Activated naive CD4-positive, alpha-beta T cell treated with anti-CD3 and anti-CD28 coated beads, Interleukin-2, amount 50 U/mL, for 16 hours (primary cell): ENCODE measurements around the gene ARHGEF35.
"Not testable (repeated sequence)": the region's sequence is repeated elsewhere in the genome, so short reads cannot be mapped to it uniquely, and the experiment has no call there.

Experiments
- DNase-seq: peaks from one replicate; pipeline ENCODE4 v3.0.0-alpha.2; 2020

ARHGEF35 gene

DNA sequence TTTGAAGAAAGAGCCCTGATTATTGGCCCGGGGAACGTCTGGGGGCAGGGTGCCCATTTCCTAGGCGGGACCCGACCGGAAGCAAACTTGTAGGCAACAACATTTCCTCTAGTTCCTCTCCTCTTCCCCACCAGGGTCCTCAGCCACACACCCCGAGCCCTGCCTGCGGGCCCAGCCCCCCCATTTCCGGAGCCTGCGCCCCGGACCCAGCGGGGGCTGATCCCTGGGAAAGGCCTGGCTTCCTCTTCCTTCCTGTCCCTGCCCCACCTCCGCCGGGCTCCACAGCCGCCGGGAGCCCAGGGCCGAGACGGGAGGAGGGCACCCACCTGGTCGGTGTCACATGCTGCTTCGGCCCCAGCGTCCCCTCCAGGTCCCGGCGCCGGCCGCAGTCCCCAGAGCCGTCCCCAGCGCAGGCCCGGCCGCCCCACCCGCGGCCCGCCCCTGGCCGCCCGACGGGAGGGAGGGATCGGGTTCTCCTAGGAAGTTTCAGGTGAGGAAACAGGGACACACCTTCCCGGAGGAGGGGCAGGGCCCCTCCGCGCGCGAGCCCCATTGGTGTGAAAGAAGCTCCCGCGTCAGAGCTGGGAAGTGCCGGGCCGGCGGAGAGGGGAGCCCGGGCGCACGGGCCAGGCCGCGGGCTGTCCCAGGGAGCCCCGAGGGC lies at the start of gene ARHGEF35:
ARHGEF35 (minus strand) TSS at position 622 of the 661 bp plus-strand sequence. CDS start 7,450 bp downstream, outside the sequence.
- peak; percentile 10 for DNase-seq

- DNase-seq: not testable (repeated sequence)
Observed at GRCh38 chr7:144245372-144245771, 49.7 kb upstream of the ARHGEF35 start.

DNA sequence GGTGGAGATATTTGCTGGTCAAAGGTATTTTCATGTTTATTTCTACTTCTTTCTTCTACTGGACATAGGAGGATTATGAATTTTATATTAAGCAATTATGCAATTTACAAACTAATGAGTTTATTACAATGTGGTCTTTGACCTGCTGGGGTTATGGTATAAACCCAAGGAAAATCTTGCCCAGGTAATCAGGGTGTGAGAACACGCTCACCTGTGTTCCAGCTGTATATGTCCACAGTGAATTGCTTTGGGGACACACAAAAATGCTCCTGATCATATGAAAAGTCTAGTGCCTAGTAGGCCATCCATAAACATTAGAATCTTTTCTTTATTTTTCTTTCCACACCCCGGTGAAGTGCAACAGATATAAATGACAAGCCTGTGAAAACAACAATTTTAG lies 43.7 kb upstream of the ARHGEF35 start, which contains the start of gene OR2A42:
OR2A42 (minus strand) TSS at position 241 of the 400 bp plus-strand sequence. CDS start 6,762 bp downstream, outside the sequence.
- not testable (repeated sequence) for DNase-seq

DNA sequence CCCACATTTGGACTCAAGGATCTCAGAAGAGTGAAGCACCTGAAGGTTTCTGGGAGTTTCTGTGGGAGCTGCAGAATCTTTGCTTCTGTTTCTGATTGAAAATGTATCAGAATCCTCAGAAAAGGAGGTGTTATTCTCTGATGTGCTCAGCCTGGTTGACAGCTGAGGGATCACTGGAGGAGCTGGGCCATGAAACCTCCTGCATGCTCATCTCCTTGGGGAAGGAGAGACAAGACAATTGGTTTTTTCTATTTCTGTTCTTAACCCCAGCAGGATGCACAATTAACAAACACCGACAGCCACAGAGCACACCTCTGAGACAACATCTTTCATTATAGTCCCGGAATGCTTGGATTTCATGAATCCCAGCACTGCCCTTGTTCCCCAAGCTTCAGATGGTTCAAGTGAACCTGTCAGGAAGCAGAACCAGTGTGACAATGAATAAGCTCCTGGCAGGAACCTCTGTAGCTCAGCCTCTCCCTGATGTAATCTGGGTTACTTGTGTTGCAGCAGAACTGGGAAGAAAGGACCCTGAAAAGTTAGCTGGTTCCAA lies 43.0 kb upstream of the ARHGEF35 start:
- DNase-seq: not testable (repeated sequence)

DNA sequence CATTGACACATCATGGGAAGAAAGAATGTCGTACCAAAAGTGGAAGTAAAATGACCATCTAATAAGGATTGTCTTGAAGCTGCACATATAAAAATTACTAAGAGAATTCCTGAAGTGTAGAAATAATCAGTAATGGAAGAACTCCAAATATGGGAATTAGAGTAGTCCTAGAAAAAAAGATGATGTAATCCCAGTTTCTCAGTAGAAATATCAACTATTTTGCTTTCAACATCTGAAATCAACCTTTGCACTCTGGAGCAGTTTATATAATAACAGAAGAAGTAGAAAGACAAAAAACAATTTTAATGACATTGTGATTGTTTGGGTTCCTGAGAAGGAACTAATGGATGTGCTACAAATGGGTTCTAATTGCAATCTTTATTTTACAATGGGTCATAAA lies 37.4 kb upstream of the ARHGEF35 start:
- not testable (repeated sequence) for DNase-seq

DNA sequence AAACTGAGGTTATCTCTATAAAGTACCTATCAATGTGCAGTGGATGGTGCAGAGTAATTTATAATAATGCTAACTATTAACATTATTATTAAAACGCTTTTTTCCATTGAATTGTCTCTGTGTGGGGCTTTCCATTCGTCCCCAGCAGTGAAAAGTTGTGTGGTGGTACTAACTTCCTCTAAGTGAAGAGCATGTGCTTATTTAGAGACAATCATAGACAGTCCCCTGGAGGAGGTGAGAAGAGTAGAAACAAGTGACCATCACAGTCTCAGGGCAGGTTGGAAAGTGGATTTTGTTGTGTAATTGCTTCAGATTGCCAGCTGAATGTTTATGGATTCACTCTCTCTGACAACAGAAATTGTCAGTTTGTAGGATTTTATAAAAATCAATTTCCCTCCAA lies 35.4 kb upstream of the ARHGEF35 start:
- DNase-seq: not testable (repeated sequence)

- not testable (repeated sequence) for DNase-seq
Observed at GRCh38 chr7:144228810-144229209, 33.2 kb upstream of the ARHGEF35 start.

DNA sequence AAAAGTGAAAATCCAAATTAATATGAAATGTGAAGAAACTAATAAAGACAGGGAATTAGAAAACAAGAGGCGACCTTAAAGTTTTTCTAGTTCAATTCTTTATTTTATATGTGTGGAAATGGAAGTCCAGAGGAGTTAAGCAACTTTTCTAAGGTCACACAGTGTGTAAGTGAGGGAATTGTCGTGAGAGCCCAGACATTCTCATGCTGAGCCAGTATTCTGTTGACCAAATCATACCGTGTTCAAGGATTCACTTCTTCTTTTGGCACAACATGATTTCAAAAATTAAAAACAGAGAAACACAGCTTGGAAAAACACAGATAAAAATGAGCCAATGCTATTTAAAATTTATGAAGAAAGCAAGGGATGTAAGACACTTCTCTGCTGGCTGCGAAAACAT lies 31.2 kb upstream of the ARHGEF35 start:
- DNase-seq: not testable (repeated sequence)

DNA sequence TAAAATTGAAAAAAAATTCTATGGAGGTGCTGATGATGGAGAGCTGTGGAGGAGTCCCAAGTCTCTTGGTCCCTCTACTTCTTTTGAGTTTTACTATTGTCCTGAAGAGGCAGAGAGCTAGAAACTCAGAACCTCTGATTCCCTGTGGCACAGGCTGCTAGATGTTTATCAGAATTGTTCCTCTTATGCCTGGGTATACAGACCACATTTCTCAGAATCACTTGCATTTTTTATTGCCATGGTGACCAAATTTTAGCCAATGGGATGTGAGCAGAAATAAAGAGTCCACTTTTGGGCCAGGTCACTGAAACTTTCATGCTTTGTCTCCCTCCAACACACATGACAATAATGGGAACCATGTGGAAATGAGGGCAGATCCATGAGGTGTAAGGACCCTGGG lies 28.0 kb upstream of the ARHGEF35 start:
- DNase-seq: not testable (repeated sequence)

DNA sequence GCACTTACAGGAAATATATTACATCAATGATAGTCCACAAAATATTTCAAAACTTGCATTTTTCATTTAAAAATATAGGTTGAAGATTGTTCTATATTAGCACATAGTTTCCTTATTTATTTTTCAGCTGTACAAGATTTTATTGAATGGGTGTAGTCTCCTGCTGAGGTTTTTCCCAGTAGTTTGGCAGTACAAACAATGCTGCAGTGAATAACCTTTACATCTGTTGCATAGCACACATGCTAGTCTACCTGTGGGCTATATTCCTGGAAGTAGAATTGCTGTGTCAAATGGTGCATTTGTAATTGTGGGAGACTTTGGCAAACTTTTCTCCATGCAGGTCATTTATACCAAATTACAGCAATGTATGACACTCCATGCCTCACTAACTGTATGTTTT lies 24.9 kb upstream of the ARHGEF35 start:
- not testable (repeated sequence) for DNase-seq

DNA sequence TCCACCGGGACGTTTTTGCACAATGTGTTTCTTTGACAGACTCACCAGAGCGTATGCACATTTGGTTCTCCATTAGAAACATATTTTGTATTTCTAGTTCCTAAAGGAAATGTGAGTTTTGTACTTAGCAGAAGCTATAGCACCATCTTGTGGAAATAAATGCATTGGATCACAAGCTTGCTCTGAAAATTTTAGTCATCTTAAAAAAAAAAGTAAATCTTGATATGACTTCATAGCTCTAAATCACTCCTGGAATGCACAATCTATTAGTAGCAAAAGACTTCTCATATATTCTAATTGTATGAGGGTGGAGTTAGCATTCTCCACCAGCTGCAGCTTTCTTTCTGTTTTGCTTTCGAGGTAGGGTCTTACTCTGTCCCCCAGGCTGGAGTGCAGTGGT lies 23.5 kb upstream of the ARHGEF35 start:
- DNase-seq: not testable (repeated sequence)

DNA sequence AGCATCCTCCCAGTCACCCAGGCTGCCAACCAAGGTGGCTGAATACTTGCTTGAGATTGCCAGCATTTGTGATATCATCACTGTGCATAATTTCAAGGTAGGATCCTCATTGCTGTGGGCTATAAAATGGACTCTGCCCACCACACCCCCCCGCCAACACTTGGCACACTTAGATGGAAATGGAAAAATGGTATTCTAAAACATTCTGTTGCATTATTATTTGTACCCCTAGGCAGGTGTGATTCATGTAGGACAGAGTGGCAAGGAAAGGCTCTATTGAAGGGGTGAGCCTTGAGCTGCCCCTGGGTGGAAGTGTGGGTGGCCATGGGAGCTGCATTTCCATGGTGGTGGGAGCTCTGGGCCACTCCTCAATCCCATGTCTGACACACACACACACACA lies 22.9 kb upstream of the ARHGEF35 start:
- DNase-seq: not testable (repeated sequence)

DNA sequence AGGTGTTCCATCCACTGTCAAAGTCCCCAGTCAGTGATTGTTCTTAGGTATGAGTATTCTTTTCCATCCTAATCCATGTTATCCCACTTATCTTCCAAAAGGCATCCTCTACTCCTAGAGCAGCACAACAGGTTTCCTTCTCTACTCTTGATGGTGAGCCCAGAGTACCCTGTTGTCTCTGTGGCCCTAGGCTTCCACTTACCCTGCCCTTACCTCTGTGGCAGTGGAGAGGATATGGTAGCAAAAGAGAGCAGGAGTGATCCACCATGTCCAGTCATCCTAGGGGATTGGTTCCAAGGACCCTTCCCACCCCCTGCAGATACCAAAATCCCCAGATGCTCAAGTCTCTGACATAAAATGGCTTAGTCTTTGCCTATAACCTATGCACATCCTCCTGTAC lies 21.6 kb upstream of the ARHGEF35 start:
- not testable (repeated sequence) for DNase-seq

DNA sequence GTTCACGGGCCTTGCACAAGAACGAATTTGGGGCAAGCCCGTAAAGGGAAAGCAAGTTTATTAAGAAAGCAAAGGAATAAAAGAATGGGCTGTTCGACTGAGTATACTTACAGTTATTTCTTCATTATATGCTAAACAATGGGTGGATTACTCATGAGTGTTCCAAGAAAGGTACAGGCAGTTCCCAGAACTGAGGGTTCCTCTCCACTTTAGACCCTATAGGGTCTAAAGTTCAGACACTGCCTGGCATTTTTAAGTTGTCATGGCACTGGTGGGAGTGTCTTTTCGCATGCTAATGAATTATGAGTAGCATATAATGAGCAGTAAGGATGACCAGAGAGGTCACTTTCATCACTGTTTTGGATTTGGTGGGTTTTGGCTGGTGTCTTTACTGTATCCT lies 9.7 kb upstream of the ARHGEF35 start:
- not testable (repeated sequence) for DNase-seq

- DNase-seq: not testable (repeated sequence)
Observed at GRCh38 chr7:144203086-144203485, 7.5 kb upstream of the ARHGEF35 start.

DNA sequence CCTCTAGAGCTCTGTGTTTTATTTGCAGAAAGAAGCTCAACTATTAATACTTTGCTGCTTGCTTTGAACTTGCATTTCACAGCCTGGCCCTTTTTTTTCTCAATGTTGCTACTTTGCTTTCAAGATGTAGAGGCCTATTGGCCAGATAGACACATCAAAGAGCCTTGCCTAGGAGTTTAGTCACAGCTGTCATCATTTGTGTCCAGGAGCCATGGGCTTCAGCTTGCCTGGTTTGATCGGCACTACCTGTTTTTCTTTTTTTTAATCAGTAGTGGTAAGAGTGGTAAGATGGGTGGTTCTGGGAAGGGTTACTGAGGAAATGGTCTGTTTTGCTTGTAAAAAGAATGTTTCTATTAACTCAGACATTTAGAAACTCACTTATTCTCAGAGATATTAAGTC lies 6.3 kb upstream of the ARHGEF35 start:
- not testable (repeated sequence) for DNase-seq

GRCh38 chr7:144198934-144199333 lies 3.3 kb upstream of the ARHGEF35 start:
- DNase-seq: not testable (repeated sequence)

GRCh38 chr7:144194453-144194852 lies 1.2 kb downstream of the ARHGEF35 start:
- DNase-seq: not testable (repeated sequence)

GRCh38 chr7:144193782-144194181 lies 1.9 kb downstream of the ARHGEF35 start:
- not testable (repeated sequence) for DNase-seq

DNA sequence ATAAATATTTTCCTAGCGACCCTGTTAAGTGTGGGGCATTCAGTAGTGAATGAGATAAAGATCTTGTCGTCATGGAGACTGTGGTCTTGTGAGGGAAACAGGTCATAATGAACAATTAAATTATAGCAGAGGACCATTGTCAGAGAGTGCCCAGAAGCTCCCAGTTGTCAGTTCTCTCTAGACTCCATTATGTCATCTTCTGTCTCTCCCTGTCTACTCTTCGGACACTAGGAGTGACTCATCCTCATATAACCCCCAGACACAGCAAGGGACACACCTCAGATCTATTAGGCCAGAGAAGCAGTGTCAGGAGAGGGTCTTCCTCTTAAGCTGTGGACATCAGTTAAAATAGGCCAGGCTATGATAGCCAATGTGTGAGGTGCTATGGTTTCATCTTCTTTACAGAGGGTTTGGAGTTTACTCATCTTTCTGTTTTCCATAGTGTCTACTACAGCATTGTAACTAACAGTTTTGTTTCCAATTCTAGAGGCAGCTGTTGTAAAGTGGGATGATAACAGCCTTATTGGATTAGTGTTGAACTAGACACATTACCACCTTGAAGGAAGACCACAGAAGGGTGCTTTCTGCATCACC lies 7.0 kb downstream of the ARHGEF35 start:
- DNase-seq: not testable (repeated sequence)

GRCh38 chr7:144187848-144188247 lies 7.8 kb downstream of the ARHGEF35 start:
- not testable (repeated sequence) for DNase-seq

DNA sequence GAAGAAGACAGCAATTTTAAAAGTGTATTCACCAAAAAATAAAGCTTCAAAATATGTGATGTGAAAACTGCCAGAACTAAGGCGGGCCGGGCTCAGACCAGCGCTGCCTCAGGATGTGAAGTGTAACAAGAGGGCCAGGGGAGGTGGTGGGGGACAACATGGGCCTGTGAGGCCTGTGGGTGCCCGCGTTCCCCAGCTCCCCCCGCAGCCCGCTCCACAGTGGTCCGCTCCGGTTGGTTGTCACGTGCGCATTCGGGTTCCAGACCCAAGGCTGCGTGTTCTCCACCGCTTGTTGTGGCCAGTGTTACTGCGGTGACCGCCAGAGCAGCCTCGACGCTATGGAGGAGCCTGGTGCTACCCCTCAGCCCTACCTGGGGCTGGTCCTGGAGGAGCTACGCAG lies 12.5 kb downstream of the ARHGEF35 start, which contains the start of gene CTAGE4:
CTAGE4 (plus strand) TSS at position 301 of the 400 bp plus-strand sequence; CDS start at position 339, 38 bp downstream.
- DNase-seq: not testable (repeated sequence)

DNA sequence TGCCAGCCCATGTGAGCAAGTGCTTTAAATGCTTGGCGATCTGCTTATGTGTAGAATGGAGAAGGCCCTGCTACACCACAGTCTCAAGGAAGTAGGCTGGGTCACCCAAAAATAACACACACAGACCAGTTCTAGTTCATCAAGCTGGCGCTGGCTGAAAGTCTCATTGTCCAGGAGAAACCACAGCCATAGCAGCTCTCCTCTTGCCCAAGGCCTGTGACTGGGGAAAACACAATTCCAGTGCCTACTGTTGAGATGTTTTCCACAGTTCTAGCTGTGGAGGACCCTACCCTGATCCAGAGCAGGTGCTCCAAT lies 16.5 kb downstream of the ARHGEF35 start:
- DNase-seq: not testable (repeated sequence)
